Subcutaneous adipose tissue (tissue), 4 donors: ENCODE measurements around the gene BRD3. TPM values are rescaled to one million over a fixed set of nuclear protein-coding genes. Genes with fewer than 3 reads are reported as not detected.

Source experiments
- total RNA-seq, 4 donors: library from RNA; depleted of rRNA; stranded (reverse); fragments of >200 nt; gene quantifications; one replicate each; pipeline ENCODE4 v1.1.0, GENCODE V29; 2016
- TF ChIP-seq, protein P1 (sequence below): fragments of 450-650 bp; IDR thresholded peaks from one replicate; pipeline ENCODE4 v1.5.1; 2016; ENCODE audit warnings: low read depth, mild to moderate bottlenecking, control low read depth, antibody characterized with exemption, moderate library complexity

Gene BRD3
- total RNA-seq, 4 donors from 2014 or later, result 18.7 to 67.4 (median 22.1) TPM

- TF ChIP-seq, protein P1, sequence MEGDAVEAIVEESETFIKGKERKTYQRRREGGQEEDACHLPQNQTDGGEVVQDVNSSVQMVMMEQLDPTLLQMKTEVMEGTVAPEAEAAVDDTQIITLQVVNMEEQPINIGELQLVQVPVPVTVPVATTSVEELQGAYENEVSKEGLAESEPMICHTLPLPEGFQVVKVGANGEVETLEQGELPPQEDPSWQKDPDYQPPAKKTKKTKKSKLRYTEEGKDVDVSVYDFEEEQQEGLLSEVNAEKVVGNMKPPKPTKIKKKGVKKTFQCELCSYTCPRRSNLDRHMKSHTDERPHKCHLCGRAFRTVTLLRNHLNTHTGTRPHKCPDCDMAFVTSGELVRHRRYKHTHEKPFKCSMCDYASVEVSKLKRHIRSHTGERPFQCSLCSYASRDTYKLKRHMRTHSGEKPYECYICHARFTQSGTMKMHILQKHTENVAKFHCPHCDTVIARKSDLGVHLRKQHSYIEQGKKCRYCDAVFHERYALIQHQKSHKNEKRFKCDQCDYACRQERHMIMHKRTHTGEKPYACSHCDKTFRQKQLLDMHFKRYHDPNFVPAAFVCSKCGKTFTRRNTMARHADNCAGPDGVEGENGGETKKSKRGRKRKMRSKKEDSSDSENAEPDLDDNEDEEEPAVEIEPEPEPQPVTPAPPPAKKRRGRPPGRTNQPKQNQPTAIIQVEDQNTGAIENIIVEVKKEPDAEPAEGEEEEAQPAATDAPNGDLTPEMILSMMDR, result no peak
Measured at GRCh38 chr9:134059661-134060395, 8.0 kb downstream of the BRD3 start.

DNA sequence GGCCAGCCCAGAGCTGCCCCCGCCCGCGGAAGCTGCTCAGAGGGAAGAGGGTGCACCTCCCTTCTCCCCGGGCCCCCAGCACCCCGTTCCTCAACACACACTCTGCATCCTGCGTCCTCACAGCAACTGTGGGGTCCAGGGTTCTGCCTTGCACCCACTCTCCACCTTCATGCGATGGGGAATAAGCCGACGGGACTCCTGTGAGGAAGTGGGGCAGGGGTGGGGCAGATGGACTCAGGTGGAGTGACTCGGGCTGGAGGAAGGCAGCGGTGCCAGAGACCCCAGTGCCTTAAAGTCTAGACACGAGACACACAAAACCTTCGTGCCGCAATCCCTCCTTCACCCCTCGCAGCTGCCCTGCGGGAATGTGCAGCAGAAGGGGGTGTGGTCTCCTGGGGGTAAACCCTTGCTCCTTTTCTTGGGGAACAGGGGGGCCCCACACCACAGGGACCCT is 8.6 kb downstream of the BRD3 start:
- TF ChIP-seq, protein P1, result no peak

- TF ChIP-seq, protein P1, result no peak
Measured at GRCh38 chr9:134058716-134059115, 9.1 kb downstream of the BRD3 start.

DNA sequence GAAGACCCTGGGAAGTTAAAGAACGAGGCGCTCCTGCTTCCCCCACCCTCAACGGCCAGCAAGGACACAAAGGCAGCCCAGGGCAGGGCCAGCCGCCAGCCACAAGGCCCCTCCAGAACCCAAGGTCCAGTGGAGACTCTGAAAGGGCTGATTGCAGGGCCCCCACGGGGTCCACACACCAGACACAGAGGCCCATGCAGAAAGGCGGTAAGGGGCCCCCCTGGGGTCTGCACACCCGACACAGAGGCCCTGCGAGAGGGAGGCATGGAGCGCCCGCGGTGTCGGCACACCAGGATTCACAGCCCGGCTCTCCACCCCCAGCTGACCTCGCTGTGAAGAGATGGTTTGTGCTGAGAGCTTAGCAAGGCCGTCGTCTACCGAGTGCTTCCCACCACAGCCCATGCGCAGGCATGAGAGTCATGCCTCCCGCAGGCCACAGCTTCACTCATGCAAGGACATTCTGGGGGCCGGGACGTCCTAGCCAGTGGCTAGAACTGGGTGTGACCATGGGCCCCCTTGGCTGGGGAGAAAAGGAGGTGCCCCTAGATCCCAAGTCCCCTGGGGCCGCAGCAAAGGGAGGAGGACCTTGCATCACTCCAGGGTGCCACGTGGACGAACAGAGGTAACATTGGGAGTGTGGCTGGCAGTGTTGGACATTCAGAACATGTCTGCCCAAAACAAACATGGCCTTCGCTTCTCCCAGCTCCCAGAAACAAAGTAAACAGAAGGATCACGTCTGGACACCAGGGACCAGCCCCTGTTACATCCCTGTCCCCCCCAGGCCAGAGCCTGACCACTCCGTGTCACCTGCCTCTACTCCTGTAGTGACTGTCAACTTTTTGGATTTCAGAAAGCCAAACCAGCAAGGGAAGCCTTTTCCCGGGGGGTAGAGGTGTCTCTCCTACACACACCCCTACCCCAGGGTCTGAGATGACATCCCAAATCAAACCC is 9.8 kb downstream of the BRD3 start:
- TF ChIP-seq, protein P1, result no peak

GRCh38 chr9:134057307-134057657 is 10.5 kb downstream of the BRD3 start:
- TF ChIP-seq, protein P1, result no peak

DNA sequence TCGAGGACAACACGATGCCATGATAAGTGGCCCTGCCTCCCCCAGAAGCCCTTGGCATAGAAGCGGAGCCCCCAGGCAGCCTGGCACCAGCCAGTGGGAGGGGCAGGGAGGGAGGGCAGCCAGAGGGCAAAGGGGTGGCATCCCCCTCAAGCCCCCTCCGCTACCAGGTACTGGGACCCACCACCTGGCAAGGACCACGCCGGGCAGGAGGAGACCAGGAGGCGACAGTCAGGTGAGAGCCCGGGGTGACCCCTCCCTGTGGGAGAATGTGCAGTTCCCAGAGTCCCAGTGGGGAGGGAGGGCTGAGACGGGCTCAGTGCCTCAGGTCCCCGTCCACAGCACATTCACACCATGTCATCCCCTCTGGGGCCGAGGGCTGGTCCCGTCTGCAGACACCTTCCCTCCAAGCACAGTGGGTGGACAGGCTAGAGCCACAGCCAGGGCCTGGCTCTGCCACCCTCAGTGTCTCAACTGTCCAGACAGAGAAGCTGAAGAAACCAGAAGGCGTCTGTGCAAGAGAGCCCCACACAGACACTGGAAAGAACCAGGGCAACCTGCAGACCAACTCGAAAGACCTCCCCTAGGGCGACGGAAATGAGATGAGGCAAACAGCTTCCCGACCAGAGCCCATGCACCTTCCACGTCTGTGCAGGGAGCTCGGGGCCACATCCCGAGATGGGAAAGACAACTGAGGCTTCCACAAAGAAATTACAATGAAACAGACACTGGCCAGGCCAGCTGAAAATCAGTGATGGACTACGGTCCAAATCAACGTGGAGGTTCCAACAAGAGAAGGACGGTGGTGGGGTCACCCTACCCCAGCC is 11.1 kb downstream of the BRD3 start:
- TF ChIP-seq, protein P1, result no peak
